Measurements from ENCODE around the gene CAPN7. TPM values are rescaled to one million over a fixed set of nuclear protein-coding genes. Genes with fewer than 3 reads are reported as not detected.

Gene CAPN7
- total and polyA plus RNA-seq, 12 donors, result 8.9 to 38.0 (median 26.4) TPM

- peaks cover 0 to 100% (median 26%) of the 10 kb centered on the region in 9 donors for H3K36me3 ChIP-seq
- WGBS, 2 donors, result 82 to 90% methylated on average over 2 of the region's 2 CpGs
- H3K27me3 ChIP-seq, result no peaks in the 10 kb centered on the region
- ATAC-seq, result no peak
- H3K4me1 ChIP-seq, result peaks cover 0 to 40% (median 25%) of the 10 kb centered on the region in 9 donors
- intact Hi-C loops (cut with DNase I), result loop anchor here in 2 of 10 donors (5.0 kb wide), 1 partner anchor 41 kb away; no protein-coding TSS in a partner anchor
- no peak for DNase-seq
- H3K27ac ChIP-seq, result no peak overlapping the region
- no peak for TF ChIP-seq CTCF (IDR thresholded peaks at IDR 0.05)
- no peak overlapping the region for H3K4me3 ChIP-seq
- no peaks in the 10 kb centered on the region for H3K9me3 ChIP-seq
These were observed 9.9 kb downstream of the CAPN7 start for GRCh38 chr3:15215996-15216395.

- Histone ChIP-seq H3K27ac (no peak overlapping the region), H3K4me3 (no peak overlapping the region), H3K9me3 (no peaks in the 10 kb centered on the region), H3K4me1 (peaks cover 0 to 36% (median 25%) of the 10 kb centered on the region in 9 donors), H3K36me3 (peaks cover 0 to 100% (median 31%) of the 10 kb centered on the region in 9 donors), H3K27me3 (no peaks in the 10 kb centered on the region)
- no peak for DNase-seq
- 98 to 99% methylated on average over 1 of the region's 1 CpG for WGBS, 2 donors
- ATAC-seq, result no peak
- intact Hi-C loops (cut with DNase I), result loop anchor here in 2 of 10 donors (5.0 kb wide), 1 partner anchor 41 kb away; no protein-coding TSS in a partner anchor
- TF ChIP-seq CTCF (IDR thresholded peaks at IDR 0.05), result no peak
These were observed 10.5 kb downstream of the CAPN7 start for GRCh38 chr3:15216501-15216900.

- H3K36me3 ChIP-seq, result peaks cover 0 to 100% (median 38%) of the 10 kb centered on the region in 9 donors
- 94 to 98% methylated on average over 4 of the region's 4 CpGs for WGBS, 2 donors
These were observed 11.1 kb downstream of the CAPN7 start for GRCh38 chr3:15217011-15217671.

DNA sequence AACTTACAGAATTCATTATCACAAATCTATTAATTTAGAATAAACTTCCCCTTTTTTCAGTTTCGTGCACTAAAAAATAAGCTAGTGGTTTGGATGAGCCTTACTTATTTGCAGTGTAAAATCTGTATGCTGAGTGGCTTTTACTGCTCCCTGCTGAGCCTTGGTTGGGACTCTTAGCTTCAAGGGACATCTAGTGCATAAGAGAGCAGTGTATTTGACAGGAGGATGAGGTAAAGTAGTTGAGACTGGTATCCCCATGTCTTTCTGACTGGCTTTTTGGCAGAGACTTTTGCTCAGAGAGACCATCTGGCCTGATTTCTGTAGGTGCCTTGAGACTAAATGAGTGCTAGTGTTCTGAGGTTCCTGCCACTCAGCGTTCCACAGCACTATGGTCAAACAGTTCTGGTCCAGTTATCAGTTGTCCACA lies 11.8 kb downstream of the CAPN7 start:
- H3K27me3 ChIP-seq, result no peaks in the 10 kb centered on the region
- no peak overlapping the region for H3K4me3 ChIP-seq
- H3K27ac ChIP-seq, result peak overlapping the region in 4 of 10 donors; percentile 31 to 68 (median 57)
- ATAC-seq (peak in 6 of 8 donors; percentile 55 to 84 (median 78)), DNase-seq (no peak)
- 58 to 75% methylated on average over 2 of the region's 2 CpGs for WGBS, 2 donors
- intact Hi-C loops (cut with DNase I), result loop anchor here in 2 of 10 donors (5.0 kb wide), 1 partner anchor 39 kb away; no protein-coding TSS in a partner anchor
- peaks cover 0 to 34% (median 25%) of the 10 kb centered on the region in 9 donors for H3K4me1 ChIP-seq
- TF ChIP-seq CTCF (IDR thresholded peaks at IDR 0.05), result no peak
- no peaks in the 10 kb centered on the region for H3K9me3 ChIP-seq
- H3K36me3 ChIP-seq, result peaks cover 0 to 100% (median 43%) of the 10 kb centered on the region in 9 donors

More at GRCh38 chr3:15217011-15217671, 11.1 kb downstream of the CAPN7 start:
- intact Hi-C loops (cut with DNase I), result loop anchor here in 2 of 10 donors (5.0 kb wide), 1 partner anchor 40 kb away; no protein-coding TSS in a partner anchor
- no peak overlapping the region for H3K4me3 ChIP-seq
- no peaks in the 10 kb centered on the region for H3K9me3 ChIP-seq
- H3K27ac ChIP-seq, result peak overlapping the region in 2 of 10 donors; percentile 31 to 47
- H3K4me1 ChIP-seq, result peaks cover 0 to 34% (median 25%) of the 10 kb centered on the region in 9 donors
- no peak for TF ChIP-seq CTCF (IDR thresholded peaks at IDR 0.05)
- no peak for ATAC-seq
- no peaks in the 10 kb centered on the region for H3K27me3 ChIP-seq
- DNase-seq, result no peak
